ENCODE data around the gene CST6. TPM values are rescaled to one million over a fixed set of nuclear protein-coding genes. Genes with fewer than 3 reads are reported as not detected.
"Not testable (repeated sequence)": the region's sequence is repeated elsewhere in the genome, so short reads cannot be mapped to it uniquely, and the experiment has no call there.

Gene CST6
- total RNA-seq, 1 donor from 2014 or later = not detected

- peak; percentile 93 for DNase-seq (ENCODE audit: extremely low spot score, unreplicated experiment)
Observed at GRCh38 chr11:66022401-66023185, 10.8 kb downstream of the CST6 start.

GRCh38 chr11:66023186-66023440, 11.3 kb downstream of the CST6 start:
- not testable (repeated sequence) for H3K9me3 Mint-ChIP-seq (ENCODE audit: unreplicated experiment); H3K4me3 Mint-ChIP-seq (ENCODE audit: unreplicated experiment); H3K27me3 Mint-ChIP-seq (ENCODE audit: unreplicated experiment); H3K27ac Mint-ChIP-seq (ENCODE audit: unreplicated experiment); H3K36me3 Mint-ChIP-seq (ENCODE audit: unreplicated experiment); DNase-seq (ENCODE audit: extremely low spot score, unreplicated experiment)
- H3K4me1 Mint-ChIP-seq (ENCODE audit: unreplicated experiment) = peaks cover 27% of the 10 kb centered on the region

More at GRCh38 chr11:66022401-66023185, 10.8 kb downstream of the CST6 start:
- TF ChIP-seq, protein P1, sequence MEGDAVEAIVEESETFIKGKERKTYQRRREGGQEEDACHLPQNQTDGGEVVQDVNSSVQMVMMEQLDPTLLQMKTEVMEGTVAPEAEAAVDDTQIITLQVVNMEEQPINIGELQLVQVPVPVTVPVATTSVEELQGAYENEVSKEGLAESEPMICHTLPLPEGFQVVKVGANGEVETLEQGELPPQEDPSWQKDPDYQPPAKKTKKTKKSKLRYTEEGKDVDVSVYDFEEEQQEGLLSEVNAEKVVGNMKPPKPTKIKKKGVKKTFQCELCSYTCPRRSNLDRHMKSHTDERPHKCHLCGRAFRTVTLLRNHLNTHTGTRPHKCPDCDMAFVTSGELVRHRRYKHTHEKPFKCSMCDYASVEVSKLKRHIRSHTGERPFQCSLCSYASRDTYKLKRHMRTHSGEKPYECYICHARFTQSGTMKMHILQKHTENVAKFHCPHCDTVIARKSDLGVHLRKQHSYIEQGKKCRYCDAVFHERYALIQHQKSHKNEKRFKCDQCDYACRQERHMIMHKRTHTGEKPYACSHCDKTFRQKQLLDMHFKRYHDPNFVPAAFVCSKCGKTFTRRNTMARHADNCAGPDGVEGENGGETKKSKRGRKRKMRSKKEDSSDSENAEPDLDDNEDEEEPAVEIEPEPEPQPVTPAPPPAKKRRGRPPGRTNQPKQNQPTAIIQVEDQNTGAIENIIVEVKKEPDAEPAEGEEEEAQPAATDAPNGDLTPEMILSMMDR (IDR thresholded peaks at IDR 0.05) = peak; percentile 94
- no peaks in the 10 kb centered on the region for H3K36me3 Mint-ChIP-seq (ENCODE audit: unreplicated experiment)
- H3K9me3 Mint-ChIP-seq (ENCODE audit: unreplicated experiment) = no peaks in the 10 kb centered on the region
- peak overlapping the region; percentile 33 for H3K4me3 Mint-ChIP-seq (ENCODE audit: unreplicated experiment)
- peaks cover 27% of the 10 kb centered on the region for H3K4me1 Mint-ChIP-seq (ENCODE audit: unreplicated experiment)
- no peaks in the 10 kb centered on the region for H3K27me3 Mint-ChIP-seq (ENCODE audit: unreplicated experiment)
- H3K27ac Mint-ChIP-seq (ENCODE audit: unreplicated experiment) = no peak overlapping the region

GRCh38 chr11:66026017-66026529, 14.3 kb downstream of the CST6 start, which contains the start of gene CATSPER1:
Gene CATSPER1 (minus strand): TSS chr11:66026479. CDS start chr11:66026379, 100 bp downstream.
- no peak within 1 kb of the TSS for H3K27ac Mint-ChIP-seq (ENCODE audit: unreplicated experiment)
- H3K4me3 Mint-ChIP-seq (ENCODE audit: unreplicated experiment) = no peak within 1 kb of the TSS
- no peaks in the 10 kb centered on the region for H3K27me3 Mint-ChIP-seq (ENCODE audit: unreplicated experiment)
- peaks cover 17% of the 10 kb centered on the region for H3K4me1 Mint-ChIP-seq (ENCODE audit: unreplicated experiment)
- DNase-seq (ENCODE audit: extremely low spot score, unreplicated experiment) = no peak
- TF ChIP-seq, protein P1 (IDR thresholded peaks at IDR 0.05) = no peak
- no peaks in the 10 kb centered on the region for H3K36me3 Mint-ChIP-seq (ENCODE audit: unreplicated experiment)
- H3K9me3 Mint-ChIP-seq (ENCODE audit: unreplicated experiment) = no peaks in the 10 kb centered on the region

GRCh38 chr11:66032957-66033735, 21.3 kb downstream of the CST6 start:
- Mint-ChIP-seq H3K4me1 (ENCODE audit: unreplicated experiment) (no peaks in the 10 kb centered on the region), H3K27ac (ENCODE audit: unreplicated experiment) (no peak overlapping the region), H3K9me3 (ENCODE audit: unreplicated experiment) (no peaks in the 10 kb centered on the region), H3K27me3 (ENCODE audit: unreplicated experiment) (peaks cover 3% of the 10 kb centered on the region), H3K36me3 (ENCODE audit: unreplicated experiment) (no peaks in the 10 kb centered on the region), H3K4me3 (ENCODE audit: unreplicated experiment) (no peak overlapping the region)
- no peak for DNase-seq (ENCODE audit: extremely low spot score, unreplicated experiment)
- TF ChIP-seq, protein P1 (IDR thresholded peaks at IDR 0.05) = no peak

- no peak overlapping the region for H3K4me3 Mint-ChIP-seq (ENCODE audit: unreplicated experiment)
- H3K9me3 Mint-ChIP-seq (ENCODE audit: unreplicated experiment) = no peaks in the 10 kb centered on the region
- TF ChIP-seq, protein P1 (IDR thresholded peaks at IDR 0.05) = no peak
- DNase-seq (ENCODE audit: extremely low spot score, unreplicated experiment) = no peak
- H3K36me3 Mint-ChIP-seq (ENCODE audit: unreplicated experiment) = no peaks in the 10 kb centered on the region
- H3K4me1 Mint-ChIP-seq (ENCODE audit: unreplicated experiment) = no peaks in the 10 kb centered on the region
- no peak overlapping the region for H3K27ac Mint-ChIP-seq (ENCODE audit: unreplicated experiment)
- H3K27me3 Mint-ChIP-seq (ENCODE audit: unreplicated experiment) = peaks cover 3% of the 10 kb centered on the region
Observed at GRCh38 chr11:66035653-66036333, 24.0 kb downstream of the CST6 start.
